WI38 (cell line): Measurements from ENCODE around the gene PRKCB.
"Not testable (repeated sequence)": the region's sequence is repeated elsewhere in the genome, so short reads cannot be mapped to it uniquely, and the experiment has no call there.

Experiments used
- H3K4me3 ChIP-seq: 2 replicates; pipeline ENCODE4 v1.5.1; 2011; ENCODE audit warnings: low read depth, mild to moderate bottlenecking, control low read depth, low read length
- TF ChIP-seq, protein P1 (sequence below): IDR thresholded peaks from 2 replicates; pipeline ENCODE4 v1.5.1; 2012; ENCODE audit warnings: low read depth, mild to moderate bottlenecking, control low read depth, low read length

Gene PRKCB

DNA sequence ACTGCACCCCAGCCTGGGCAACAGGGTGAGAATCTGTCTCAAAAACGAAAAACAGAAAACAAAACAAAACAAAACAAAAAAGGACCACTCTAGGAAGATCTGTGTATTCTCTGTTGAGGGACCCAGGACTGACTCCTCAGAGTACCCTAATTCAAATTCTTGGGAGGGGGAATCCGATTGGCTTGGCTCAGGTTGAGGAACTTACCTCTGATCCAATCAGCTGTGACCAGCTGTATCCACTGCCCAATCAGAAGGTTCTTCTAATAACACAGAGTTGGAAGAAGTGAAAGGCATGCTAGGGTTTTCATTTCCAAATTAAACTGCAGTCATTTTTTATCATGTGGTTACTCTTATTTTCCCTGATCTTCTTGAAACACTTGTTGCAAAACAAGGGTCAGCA is 314.5 kb downstream of the PRKCB start:
- TF ChIP-seq, protein P1, sequence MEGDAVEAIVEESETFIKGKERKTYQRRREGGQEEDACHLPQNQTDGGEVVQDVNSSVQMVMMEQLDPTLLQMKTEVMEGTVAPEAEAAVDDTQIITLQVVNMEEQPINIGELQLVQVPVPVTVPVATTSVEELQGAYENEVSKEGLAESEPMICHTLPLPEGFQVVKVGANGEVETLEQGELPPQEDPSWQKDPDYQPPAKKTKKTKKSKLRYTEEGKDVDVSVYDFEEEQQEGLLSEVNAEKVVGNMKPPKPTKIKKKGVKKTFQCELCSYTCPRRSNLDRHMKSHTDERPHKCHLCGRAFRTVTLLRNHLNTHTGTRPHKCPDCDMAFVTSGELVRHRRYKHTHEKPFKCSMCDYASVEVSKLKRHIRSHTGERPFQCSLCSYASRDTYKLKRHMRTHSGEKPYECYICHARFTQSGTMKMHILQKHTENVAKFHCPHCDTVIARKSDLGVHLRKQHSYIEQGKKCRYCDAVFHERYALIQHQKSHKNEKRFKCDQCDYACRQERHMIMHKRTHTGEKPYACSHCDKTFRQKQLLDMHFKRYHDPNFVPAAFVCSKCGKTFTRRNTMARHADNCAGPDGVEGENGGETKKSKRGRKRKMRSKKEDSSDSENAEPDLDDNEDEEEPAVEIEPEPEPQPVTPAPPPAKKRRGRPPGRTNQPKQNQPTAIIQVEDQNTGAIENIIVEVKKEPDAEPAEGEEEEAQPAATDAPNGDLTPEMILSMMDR: no peak
- no peak overlapping the region for H3K4me3 ChIP-seq

GRCh38 chr16:24151482-24151939 is 315.7 kb downstream of the PRKCB start:
- no peak overlapping the region for H3K4me3 ChIP-seq
- TF ChIP-seq, protein P1: no peak

- not testable (repeated sequence) for H3K4me3 ChIP-seq
Measured at GRCh38 chr16:24152048-24152447, 316.3 kb downstream of the PRKCB start.

DNA sequence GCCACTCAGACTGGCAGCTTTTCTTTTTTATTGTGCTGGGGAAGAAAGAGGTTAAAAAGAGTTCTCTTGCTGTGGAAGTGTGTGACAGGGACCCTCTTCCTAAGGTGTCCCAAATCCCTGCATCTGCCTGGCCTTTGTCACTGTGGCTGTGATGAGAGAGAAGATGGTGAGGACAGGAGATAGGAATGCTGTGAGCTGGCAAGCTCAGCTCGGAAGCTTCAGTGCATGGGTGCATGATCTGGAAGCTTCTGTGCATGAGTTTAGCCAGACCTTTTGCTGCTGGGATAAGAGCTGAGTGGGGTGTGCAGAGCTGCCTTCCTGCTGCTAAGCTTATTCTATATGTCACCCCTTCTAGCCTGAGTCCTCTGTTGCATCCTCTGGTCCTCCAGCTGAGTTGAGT is 317.0 kb downstream of the PRKCB start:
- TF ChIP-seq, protein P1: no peak
- H3K4me3 ChIP-seq: no peak overlapping the region

GRCh38 chr16:24156777-24157176 is 321.0 kb downstream of the PRKCB start:
- no peak overlapping the region for H3K4me3 ChIP-seq
- TF ChIP-seq, protein P1: no peak

DNA sequence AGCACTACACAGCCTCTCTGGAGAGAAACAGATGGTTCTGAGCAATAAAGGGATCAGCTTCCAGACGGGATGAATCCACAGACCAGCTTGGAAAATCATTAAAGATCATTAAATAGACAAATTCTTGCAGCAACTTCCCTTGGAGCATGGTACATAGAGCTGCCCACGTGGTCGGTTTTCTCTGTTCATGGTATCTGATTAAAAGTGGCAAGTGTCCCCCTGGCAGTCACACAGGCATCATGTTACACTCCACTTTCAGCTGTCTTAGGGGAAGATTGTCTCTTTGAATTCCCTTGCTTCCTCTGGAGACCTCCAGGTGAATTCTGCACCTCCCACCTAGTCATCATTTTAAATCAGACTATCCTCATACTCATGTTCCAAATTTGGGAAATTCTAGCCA is 328.2 kb downstream of the PRKCB start:
- TF ChIP-seq, protein P1: no peak

GRCh38 chr16:24164416-24164815 is 328.6 kb downstream of the PRKCB start:
- TF ChIP-seq, protein P1: no peak
- H3K4me3 ChIP-seq: no peak overlapping the region

More for the DNA sequence above, 328.2 kb downstream of the PRKCB start:
- no peak overlapping the region for H3K4me3 ChIP-seq

DNA sequence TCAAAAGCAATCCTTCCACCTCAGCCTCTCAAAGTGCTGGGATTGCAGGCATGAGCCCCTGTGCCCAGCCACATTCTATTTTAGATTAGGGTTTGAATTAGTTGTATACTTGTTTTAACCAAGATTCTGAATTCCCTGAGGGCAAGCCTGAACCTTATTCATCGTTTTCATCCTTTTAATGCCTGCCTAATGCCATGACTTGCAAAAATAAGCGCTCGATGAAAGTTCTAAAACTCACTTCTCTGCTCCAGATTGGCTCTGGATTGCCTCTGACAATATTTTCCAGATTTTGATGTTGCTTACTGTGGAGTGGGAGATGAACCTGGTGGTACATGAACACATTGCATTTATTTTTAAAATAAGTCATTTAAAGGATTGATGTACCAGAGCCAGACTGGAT is 329.5 kb downstream of the PRKCB start:
- TF ChIP-seq, protein P1: no peak
- no peak overlapping the region for H3K4me3 ChIP-seq
